Activated CD4-positive, CD25-positive, alpha-beta regulatory T cell (primary cell): ENCODE measurements around the gene EML4.
"Not testable (repeated sequence)": the region's sequence is repeated elsewhere in the genome, so short reads cannot be mapped to it uniquely, and the experiment has no call there.

Experiments used
- DNase-seq, 4 experiments: peaks; one replicate each; lab custom pipeline; 2025; lab: John Stamatoyannopoulos, UW

The EML4 gene

DNA sequence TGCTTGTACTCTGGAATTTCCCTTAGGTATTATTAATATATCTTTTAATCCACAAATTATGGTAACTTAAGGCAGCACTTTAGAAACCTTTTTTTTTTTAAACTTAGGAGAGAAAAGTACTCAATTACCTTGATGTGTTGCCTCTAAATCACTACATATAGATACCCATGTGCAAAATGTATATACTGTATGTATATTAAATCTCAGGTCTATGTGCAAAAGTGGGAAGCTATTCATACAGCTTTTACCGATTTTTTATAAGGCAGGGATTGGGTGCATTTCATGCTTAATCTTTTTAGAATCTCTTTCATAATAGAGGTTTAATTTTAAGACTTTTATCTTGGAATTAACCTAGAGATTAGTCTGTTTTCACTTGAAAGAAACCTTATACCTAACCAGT, 3.4 kb downstream of the EML4 start:
- no peak for DNase-seq

GRCh38 chr2:42173467-42173866, 4.3 kb downstream of the EML4 start:
- DNase-seq, result not testable (repeated sequence)

DNA sequence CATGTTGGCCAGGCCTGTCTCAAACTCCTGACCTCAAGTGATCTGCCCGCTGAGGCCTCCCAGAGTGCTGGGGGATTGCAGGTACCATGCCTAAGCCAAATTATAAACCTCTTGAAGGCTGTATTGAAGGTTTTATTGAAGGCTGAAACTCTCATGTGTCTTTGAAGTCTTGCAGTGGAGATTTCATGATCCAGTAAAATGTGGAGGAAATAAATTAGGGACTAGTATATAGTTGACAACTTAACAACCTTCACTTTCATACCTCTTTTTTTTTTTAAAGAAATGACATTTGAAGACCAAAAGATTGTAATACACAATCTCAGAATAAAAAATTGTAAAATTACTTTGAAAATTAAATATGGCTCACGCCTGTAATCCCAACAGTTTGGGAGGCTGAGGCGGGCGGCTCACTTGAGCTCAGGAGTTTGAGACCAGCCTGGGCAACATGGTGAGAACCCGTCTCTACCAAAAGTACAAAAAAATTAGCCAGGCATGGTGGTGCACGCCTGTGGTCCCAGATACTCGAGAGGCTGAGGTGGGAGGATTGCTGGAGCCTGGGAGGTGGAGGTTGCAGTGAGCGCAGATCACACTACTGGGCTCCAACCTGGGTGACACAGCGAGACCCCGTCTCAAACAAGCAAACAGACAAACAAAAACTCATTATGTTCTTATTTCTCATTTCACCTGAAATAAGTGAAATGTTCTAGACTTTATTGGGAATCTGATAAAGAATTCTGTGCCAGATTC, 8.0 kb downstream of the EML4 start:
- DNase-seq, result no peak

DNA sequence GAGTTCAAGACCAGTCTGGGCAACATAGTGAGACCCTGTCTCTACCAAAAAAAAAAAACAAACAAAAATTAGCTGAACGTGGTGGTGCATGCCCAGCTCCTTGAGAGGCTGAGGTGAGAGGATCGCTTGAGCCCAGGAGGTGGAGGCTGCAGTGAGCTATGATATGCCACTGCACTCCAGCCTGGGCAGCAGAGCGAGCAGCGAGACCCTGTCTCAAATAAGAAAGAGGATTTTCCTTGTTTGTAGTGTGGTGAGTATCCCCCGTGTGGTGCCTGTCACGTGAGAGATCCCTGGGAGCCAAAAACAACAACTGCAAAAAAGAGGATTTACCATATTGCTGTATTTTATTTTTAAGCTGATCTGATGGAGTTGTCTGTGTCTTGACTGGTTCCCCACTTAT, 9.2 kb downstream of the EML4 start:
- no peak for DNase-seq

GRCh38 chr2:42180300-42180699, 11.1 kb downstream of the EML4 start:
- no peak for DNase-seq

DNA sequence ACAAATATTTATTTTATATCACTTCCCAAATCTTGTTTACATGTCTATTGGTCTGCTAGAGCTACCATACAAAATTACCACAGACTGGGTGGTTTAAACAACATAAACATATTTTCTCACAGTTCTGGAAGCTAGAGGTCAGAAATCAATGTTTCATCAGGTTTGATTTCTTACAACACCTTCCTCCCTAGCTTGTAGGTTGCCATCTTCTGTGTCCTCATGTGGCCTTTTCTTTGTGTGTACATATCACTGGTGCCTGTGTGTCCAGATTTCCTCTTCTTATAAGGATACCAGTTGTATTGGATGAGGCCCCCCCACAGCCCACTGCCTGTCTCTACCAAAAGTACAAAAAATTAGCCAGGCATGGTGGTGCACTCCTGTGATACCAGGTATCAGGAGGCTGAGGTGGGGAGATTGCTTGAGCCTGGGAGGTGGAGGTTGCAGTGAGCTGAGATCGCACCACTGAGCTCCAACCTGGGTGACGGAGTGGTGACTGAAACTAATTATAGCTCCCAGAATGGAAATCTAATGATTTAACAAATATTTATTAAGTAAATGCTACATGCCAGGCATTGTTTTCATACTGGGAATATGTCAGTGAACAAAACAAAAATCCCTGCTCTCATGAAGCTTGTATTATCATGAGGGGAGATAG, 13.6 kb downstream of the EML4 start:
- DNase-seq, result no peak

DNA sequence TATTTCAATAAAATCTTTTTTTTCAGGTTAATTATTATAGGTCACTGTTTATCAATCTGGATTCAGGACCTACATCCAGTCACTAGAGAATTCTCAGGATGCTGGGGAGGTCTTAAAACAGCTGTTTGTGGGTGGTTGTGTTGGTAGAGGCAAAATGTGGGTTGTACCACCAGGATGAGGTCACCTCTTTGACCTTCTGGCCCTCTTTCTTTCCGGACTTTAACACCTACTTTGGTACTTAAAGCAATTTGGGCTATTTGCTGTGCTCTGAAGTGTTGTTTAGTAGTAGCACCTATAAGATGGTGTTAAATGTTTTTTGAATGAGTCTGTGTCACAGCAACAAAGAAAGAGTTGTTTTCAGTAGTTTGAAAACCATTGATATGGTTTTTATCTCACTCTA, 14.6 kb downstream of the EML4 start:
- DNase-seq, result no peak

- no peak for DNase-seq
Observed at GRCh38 chr2:42184346-42184745, 15.2 kb downstream of the EML4 start.

- DNase-seq, result no peak
Observed at GRCh38 chr2:42185220-42185921, 16.2 kb downstream of the EML4 start.

DNA sequence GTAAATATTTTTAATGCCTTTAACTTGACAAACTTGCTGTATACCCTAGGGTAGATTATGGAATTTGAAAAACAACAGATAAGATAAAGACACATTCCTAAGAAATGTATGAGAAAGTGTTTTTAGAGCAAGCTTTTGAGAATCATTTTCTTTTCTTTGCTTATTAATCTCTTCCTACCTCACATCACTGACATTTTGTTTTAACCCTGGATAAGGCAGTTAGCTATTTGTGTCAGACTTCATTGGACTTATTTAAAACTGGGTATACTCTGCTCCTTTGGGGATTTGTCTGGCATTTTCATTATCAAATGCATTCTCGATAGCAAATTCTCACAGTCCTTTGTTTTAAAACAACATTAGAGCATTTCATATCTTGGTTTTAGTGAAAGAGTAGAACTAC, 17.2 kb downstream of the EML4 start:
- no peak for DNase-seq

- DNase-seq, result no peak
Observed at GRCh38 chr2:42186945-42187632, 17.9 kb downstream of the EML4 start.

- DNase-seq, result no peak
Observed at GRCh38 chr2:42187886-42188285, 18.7 kb downstream of the EML4 start.

DNA sequence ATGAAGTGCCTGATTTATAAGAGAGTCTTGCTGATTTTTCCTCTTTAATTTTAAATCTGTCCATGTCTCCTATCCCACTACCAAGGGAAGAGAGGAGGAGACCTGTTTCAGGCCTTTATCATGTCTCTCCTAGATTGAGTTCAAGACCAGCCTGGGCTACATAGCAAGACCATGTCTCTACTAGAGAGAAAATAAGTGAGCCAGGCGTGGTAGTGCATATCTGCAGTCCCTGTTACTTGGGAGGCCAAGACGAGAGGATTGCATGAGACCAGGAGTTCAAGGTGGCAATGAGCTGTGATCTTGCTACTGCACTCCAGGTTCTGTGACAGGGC, 20.0 kb downstream of the EML4 start:
- DNase-seq, result no peak

- no peak for DNase-seq
Observed at GRCh38 chr2:42190191-42190590, 21.0 kb downstream of the EML4 start.

GRCh38 chr2:42191285-42192009, 22.3 kb downstream of the EML4 start:
- no peak for DNase-seq

GRCh38 chr2:42192010-42192373, 22.8 kb downstream of the EML4 start:
- no peak for DNase-seq

GRCh38 chr2:42192652-42193566, 23.8 kb downstream of the EML4 start:
- DNase-seq, result no peak

DNA sequence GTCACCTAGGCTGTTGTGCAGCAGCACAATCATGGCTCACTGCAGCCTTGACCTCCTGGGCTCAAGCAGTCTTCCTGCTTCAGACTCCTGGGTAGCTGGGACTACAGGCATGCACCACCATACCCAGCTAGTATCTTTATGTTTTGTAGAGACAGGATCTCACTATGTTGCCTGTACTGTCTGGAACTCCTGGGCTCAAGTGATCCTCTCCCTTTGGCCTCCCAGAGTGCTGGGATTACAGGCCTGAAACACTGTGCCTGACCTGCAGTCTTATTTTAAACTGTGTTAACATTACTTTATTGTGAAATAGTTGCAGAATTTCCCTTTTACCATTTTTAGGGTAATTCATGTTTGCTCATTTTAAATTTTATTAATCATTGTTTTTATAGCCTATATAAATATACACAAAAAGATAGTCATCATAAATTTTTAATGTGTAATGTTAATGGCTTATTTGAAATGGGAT, 24.6 kb downstream of the EML4 start:
- DNase-seq, result no peak

DNA sequence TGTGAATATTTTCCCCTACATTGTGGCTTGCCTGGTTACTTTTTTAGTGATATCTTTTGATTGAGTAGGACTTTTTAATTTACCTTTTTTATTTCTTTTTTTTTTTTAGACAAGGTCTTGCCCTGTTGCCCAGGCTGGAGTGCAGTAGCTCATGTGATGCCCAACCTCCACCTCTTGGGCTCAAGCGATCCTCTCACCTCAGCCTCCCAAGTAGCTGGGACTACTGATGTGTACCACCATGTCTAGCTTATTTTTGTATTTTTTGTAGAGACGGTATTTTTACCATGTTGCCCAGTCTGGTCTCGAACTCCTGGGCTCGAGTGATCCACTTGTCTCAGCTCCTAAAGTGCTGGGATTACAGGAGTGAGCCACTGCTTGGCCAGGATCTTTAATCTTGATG, 25.3 kb downstream of the EML4 start:
- DNase-seq, result no peak

- no peak for DNase-seq
Observed at GRCh38 chr2:42195559-42195958, 26.4 kb downstream of the EML4 start.

- no peak for DNase-seq
Observed at GRCh38 chr2:42196070-42196402, 26.9 kb downstream of the EML4 start.
